Gastroesophageal sphincter (tissue), 3 donors: ENCODE results near the gene GP2.
"Not testable (repeated sequence)": the region's sequence is repeated elsewhere in the genome, so short reads cannot be mapped to it uniquely, and the experiment has no call there.

Source experiments
- CTCF ChIP-seq, 4 experiments: fragments of 200-600 bp in 2 of 4; fragments of 450-650 bp in 2 of 4; sonication (generic) in 1 of 4; IDR thresholded peaks; one replicate each; pipeline ENCODE4 v1.5.1; 2017 to 2019; ENCODE audit warnings: antibody characterized with exemption in 4 of 4, mild to moderate bottlenecking in 2 of 4, moderate library complexity in 2 of 4
- EP300 ChIP-seq: sonication (generic); formaldehyde crosslinking; IDR thresholded peaks from one replicate; pipeline ENCODE4 v1.6.1; 2017; ENCODE audit warnings: antibody characterized with exemption, mild to moderate bottlenecking
- POLR2A ChIP-seq, 2 donors: fragments of 450-650 bp; IDR thresholded peaks; one replicate each; pipeline ENCODE4 v1.6.1; 2017; ENCODE audit warnings: antibody characterized with exemption in 2 of 2, mild to moderate bottlenecking in 2 of 2, moderate library complexity in 1 of 2
- POLR2AphosphoS5 ChIP-seq: sonication (generic); formaldehyde crosslinking; IDR thresholded peaks from one replicate; pipeline ENCODE4 v1.6.1; 2017; ENCODE audit warnings: antibody characterized with exemption

GRCh38 chr16:20321051-20321450, 6.3 kb downstream of the GP2 start:
- not testable (repeated sequence) for TF ChIP-seq POLR2A (IDR thresholded peaks at IDR 0.05); POLR2AphosphoS5; CTCF (IDR thresholded peaks at IDR 0.05); EP300
